Stimulated activated naive CD8-positive, alpha-beta T cell treated with anti-CD3 and anti-CD28 coated beads, Interleukin-15, Interleukin-2, amounts not matched to agents 100 ng/mL and 50 ng/mL, for 24 hours (primary cell): ENCODE results near the gene CDH13.
"Not testable (repeated sequence)": the region's sequence is repeated elsewhere in the genome, so short reads cannot be mapped to it uniquely, and the experiment has no call there.

Experiments
- H3K27ac Mint-ChIP-seq: one replicate; pipeline ENCODE4 v1.8.0; 2021; ENCODE audit warnings: mild to moderate bottlenecking, mixed read lengths
- H3K27me3 Mint-ChIP-seq: one replicate; pipeline ENCODE4 v1.8.0; 2021; ENCODE audit warnings: mixed read lengths
- H3K36me3 Mint-ChIP-seq: one replicate; pipeline ENCODE4 v1.8.0; 2021; ENCODE audit warnings: low read depth, mixed read lengths
- H3K4me1 Mint-ChIP-seq: one replicate; pipeline ENCODE4 v1.8.0; 2021; ENCODE audit warnings: low read depth, mixed read lengths
- H3K4me3 Mint-ChIP-seq: one replicate; pipeline ENCODE4 v1.8.0; 2021; ENCODE audit warnings: mild to moderate bottlenecking, mixed read lengths
- H3K9me3 Mint-ChIP-seq: one replicate; pipeline ENCODE4 v1.8.0; 2021; ENCODE audit warnings: mixed read lengths

Gene CDH13

DNA sequence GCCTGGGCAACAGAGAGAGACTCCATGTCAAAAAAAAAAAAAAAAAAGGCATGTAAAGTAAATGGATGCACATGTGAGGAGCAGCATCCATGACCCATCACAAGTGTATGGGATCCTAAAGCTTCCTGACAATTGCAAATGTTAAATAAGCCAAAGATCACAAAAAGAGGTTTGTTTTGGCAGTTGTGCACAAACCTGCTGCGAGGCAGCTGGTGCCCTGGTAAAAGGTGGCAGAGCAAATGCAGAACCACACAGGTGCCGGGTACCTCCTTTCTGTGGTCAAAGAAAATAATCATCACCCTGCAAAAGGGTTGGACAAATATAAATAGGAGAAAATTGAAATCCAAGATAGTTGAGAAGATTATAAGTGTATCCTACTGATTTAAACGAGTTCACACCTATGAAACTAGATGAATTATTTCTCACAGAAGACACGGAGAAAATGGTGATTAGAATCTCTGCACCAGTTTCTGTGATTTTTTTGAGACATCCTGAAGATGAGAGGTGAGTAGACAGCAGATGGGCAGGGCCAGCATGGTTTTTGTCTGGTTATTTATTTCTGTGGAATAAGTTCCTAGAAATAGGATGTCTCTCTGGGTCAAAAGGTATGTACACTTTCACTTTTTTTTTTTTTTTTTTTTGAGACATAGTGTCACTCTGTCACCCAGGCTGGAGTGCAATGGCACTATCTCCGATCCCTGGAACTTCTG, 291.3 kb downstream of the CDH13 start:
- Mint-ChIP-seq H3K4me3 (no peak overlapping the region), H3K9me3 (peaks cover 10% of the 10 kb centered on the region), H3K36me3 (no peaks in the 10 kb centered on the region), H3K4me1 (no peaks in the 10 kb centered on the region), H3K27ac (no peak overlapping the region), H3K27me3 (peaks cover 18% of the 10 kb centered on the region)

DNA sequence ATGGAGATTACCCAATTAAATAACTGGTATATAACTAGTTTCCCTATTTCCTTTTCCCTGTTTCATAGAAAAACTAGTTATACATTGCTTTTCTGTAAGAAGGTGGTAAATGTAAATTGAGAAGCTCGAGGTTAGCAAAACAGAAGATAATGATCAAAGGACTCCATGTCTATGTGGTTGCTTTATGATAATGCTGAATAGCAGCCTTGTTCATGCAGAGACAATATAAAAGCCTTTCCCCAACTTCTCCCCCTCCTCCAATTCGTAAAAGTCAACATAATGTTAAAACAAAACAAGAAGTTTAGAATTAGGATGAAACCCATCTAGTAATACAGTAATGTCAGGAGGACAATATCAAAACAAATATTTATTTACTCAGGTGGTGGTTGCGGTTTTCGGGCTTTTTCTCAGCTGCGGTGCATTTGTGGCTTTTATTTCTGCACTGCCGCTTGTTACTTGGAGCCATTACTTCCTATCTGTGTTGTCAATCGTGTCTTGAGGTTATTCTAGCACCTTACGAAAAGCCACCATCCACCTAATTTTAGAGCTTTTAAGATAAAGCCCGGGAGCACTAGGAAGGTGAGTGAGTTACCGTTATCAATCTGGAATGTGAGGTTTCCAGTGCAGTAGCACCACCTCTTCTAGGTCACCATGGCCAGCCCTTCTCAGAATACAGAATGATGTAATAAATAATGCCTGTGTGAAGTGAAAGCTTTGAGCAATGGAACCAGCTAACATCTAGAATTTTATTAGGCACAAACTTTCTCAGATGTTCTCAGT, 297.5 kb downstream of the CDH13 start:
- H3K27me3 Mint-ChIP-seq: peaks cover 14% of the 10 kb centered on the region
- no peaks in the 10 kb centered on the region for H3K36me3 Mint-ChIP-seq
- no peak overlapping the region for H3K27ac Mint-ChIP-seq
- H3K9me3 Mint-ChIP-seq: peaks cover 9% of the 10 kb centered on the region
- no peaks in the 10 kb centered on the region for H3K4me1 Mint-ChIP-seq
- no peak overlapping the region for H3K4me3 Mint-ChIP-seq

DNA sequence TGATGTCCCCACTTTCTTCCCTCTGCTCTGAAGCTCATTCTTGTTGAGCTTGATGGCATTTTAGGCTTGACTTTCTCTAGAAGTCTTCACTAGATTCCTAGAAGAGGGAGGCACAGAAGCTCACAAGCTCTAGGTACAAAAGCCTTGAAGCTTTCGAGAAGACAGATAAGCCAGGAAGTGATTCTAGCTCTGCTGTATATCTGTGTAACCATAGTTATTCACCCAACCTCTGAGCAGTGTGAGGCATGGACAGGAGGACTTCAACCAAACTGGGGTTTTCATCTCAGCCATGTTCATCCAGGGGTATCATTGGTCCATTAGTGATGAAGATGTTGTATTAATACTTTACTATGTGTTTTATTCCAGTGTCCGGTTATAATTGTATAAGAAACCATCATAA, 299.7 kb downstream of the CDH13 start:
- Mint-ChIP-seq H3K4me3 (no peak overlapping the region), H3K36me3 (no peaks in the 10 kb centered on the region), H3K27me3 (peaks cover 5% of the 10 kb centered on the region), H3K9me3 (peaks cover 5% of the 10 kb centered on the region), H3K4me1 (no peaks in the 10 kb centered on the region), H3K27ac (no peak overlapping the region)

DNA sequence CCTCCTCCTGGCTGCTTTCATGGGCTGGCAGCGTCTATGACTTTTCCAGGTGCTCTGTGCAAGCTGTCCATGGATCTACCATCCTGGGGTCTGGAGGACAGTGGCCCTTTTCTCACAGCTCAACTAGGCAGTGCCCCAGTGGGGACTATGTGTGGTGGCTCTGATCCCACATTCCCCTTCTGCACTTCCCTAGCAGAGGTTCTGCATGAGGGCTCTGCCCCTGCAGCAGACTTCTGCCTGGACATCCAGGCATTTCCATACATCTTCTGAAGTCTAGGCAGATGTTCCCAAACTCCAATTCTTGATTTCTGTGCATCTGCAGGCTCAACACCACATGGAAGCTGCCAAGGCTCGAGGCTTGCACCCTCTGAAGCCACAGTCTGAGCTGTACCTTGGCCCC, 307.2 kb downstream of the CDH13 start:
- peaks cover 15% of the 10 kb centered on the region for H3K9me3 Mint-ChIP-seq
- not testable (repeated sequence) for H3K4me3 Mint-ChIP-seq, H3K36me3 Mint-ChIP-seq, H3K4me1 Mint-ChIP-seq, H3K27ac Mint-ChIP-seq, H3K27me3 Mint-ChIP-seq

GRCh38 chr16:82935766-82936165, 309.0 kb downstream of the CDH13 start:
- H3K36me3 Mint-ChIP-seq: no peaks in the 10 kb centered on the region
- no peaks in the 10 kb centered on the region for H3K4me1 Mint-ChIP-seq
- no peaks in the 10 kb centered on the region for H3K27me3 Mint-ChIP-seq
- H3K27ac Mint-ChIP-seq: no peak overlapping the region
- H3K4me3 Mint-ChIP-seq: no peak overlapping the region
- H3K9me3 Mint-ChIP-seq: peaks cover 19% of the 10 kb centered on the region

DNA sequence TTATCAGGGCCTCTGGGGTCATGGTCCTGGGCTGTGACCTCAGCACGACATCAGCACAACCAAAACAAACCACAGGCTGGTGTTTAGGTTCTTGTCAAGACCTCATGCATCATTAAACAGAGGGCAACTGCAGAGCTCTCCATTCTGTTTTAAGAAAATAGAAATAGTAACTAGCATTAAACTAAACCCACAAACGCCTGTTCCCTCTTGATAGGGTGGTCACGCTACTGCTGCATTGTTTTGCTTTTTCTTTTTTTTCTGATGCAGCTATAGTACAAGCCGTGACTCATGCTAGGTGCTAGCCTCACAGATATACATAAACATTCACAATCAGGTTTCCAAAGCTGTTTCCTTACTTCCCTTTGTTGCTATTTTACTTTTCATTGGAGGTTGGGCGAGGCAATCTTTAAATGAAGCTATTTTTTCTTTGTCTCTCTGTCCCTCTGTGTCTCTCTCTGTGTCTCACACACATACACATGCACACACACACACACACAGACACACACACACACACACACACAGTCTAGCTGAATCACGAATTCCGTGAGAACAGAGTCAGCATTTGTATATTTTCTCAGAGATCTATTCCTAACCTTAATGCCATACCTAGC, 310.3 kb downstream of the CDH13 start:
- Mint-ChIP-seq H3K27me3 (no peaks in the 10 kb centered on the region), H3K4me1 (no peaks in the 10 kb centered on the region), H3K4me3 (no peak overlapping the region), H3K9me3 (peaks cover 19% of the 10 kb centered on the region), H3K27ac (no peak overlapping the region), H3K36me3 (no peaks in the 10 kb centered on the region)

DNA sequence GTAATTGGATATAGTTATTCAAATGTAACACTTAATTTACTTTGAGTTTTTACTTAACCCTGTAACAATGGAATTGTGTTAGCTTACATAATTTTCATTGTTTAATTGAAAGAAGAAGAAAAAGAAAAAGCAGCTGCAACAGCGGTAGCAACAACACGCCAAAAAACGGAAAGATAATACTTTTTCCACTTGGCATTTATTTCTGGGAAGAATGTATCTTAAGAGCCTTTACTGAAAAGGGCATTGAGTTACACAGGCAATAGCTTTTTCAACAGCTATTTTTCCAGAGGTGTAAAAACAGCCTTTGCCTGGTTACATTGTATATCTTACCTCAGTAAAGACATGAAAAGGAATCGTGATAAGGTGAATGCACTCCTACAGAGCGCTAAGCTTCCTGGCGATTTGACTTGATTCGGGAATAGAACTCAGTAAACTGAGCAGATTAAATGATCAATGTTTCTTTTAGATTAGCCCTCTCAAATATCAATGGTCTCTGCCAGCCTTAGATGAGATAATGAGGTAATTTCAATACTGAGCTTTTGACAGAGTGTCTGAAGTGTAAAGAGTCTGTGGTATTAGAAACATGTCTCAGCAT, 311.3 kb downstream of the CDH13 start:
- Mint-ChIP-seq H3K27me3 (no peaks in the 10 kb centered on the region), H3K36me3 (no peaks in the 10 kb centered on the region), H3K9me3 (peaks cover 17% of the 10 kb centered on the region), H3K4me1 (no peaks in the 10 kb centered on the region), H3K4me3 (no peak overlapping the region), H3K27ac (no peak overlapping the region)

DNA sequence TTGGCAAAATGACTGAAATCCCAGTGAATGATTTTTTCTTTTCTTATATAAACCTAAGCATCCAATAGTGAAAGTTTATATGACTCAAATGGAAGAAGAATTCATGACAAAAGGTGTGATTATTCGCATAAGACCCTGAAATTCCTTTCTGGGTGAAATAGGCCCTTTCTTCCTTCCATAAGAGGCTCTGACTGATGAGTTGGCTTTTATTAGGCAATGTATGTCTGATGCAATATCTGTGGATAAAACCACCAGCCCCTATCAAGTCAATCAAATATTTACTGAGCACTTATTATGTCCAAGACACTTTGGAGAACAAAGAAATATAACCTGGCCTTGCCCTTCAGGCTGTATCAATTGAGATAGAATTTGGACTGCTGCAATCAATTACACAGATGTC, 316.6 kb downstream of the CDH13 start:
- no peak overlapping the region for H3K4me3 Mint-ChIP-seq
- H3K27ac Mint-ChIP-seq: no peak overlapping the region
- H3K27me3 Mint-ChIP-seq: no peaks in the 10 kb centered on the region
- no peaks in the 10 kb centered on the region for H3K36me3 Mint-ChIP-seq
- peaks cover 4% of the 10 kb centered on the region for H3K4me1 Mint-ChIP-seq
- peaks cover 4% of the 10 kb centered on the region for H3K9me3 Mint-ChIP-seq

DNA sequence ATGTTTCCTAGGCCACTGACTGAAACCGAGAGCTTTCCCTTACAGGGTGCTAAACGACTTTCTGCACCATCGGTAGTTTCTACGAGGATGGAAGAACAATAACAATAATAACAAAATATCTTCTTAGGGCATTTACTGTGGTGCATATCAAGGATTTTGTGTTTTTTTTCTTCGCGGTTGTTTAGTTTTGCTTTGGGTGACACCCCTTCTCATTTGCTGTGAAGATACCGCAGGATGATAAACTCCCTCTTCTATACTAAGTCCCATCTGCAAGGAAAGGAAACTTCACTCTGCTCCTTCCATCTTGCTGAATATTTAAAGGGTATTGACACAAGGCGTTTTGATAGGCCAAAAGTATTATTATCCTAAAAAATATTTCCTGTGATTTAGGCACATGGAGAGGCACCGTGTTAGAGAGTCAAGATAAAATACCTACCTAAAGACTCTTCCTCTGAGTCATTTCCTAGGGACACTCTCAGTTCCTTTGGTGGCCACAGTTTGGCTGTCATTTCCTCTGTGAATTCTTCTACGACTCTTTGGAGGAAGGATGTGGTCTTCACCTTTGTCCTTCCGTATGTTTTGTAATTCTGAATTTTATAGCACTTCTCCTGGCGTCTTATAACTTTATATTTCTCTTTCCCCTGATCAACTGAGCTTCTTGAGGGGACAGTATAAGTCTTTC, 318.8 kb downstream of the CDH13 start:
- H3K4me1 Mint-ChIP-seq: peaks cover 4% of the 10 kb centered on the region
- no peaks in the 10 kb centered on the region for H3K36me3 Mint-ChIP-seq
- H3K4me3 Mint-ChIP-seq: no peak overlapping the region
- no peaks in the 10 kb centered on the region for H3K9me3 Mint-ChIP-seq
- no peak overlapping the region for H3K27ac Mint-ChIP-seq
- no peaks in the 10 kb centered on the region for H3K27me3 Mint-ChIP-seq

DNA sequence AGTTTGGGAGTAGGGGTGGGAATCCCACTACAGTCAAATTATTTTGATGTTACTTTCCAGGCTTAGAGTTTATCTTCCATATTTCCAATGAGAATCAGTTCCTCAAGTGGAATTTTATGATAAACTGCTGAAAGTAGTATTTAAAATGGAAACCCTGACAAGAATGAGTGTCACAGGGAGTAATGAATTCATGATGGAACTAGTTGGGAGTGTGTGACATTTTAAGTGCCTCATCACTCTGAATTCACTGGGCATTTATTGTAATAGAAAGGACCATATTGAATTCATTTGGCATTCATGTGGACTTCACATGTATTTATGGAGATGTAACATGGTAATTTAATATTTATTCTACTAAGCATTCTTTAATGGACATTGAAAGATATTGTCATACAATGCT, 320.9 kb downstream of the CDH13 start:
- peaks cover 4% of the 10 kb centered on the region for H3K4me1 Mint-ChIP-seq
- no peaks in the 10 kb centered on the region for H3K9me3 Mint-ChIP-seq
- H3K4me3 Mint-ChIP-seq: no peak overlapping the region
- no peaks in the 10 kb centered on the region for H3K27me3 Mint-ChIP-seq
- no peaks in the 10 kb centered on the region for H3K36me3 Mint-ChIP-seq
- H3K27ac Mint-ChIP-seq: no peak overlapping the region

DNA sequence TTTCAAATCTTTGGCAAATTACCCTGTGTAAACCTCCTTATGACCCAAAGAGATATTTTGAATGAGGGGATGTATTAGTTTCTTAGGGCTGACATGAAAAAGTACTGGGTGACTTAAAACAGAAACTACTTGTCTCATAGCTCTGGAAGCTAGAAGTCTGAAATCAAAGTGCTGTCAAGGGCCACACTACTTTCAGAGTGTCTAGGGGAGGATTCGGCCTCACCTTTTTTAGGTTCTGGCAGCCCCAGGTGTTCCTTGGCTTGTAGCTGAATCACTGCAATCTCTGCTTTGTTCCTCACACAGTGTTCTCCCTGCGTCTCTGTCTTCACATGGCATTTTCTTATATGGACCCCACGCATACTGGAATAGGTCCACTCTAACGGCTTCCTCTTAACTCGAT, 322.2 kb downstream of the CDH13 start:
- Mint-ChIP-seq H3K36me3 (no peaks in the 10 kb centered on the region), H3K27me3 (no peaks in the 10 kb centered on the region), H3K4me3 (no peak overlapping the region), H3K4me1 (peaks cover 4% of the 10 kb centered on the region), H3K27ac (no peak overlapping the region), H3K9me3 (no peaks in the 10 kb centered on the region)

- no peaks in the 10 kb centered on the region for H3K27me3 Mint-ChIP-seq
- no peak overlapping the region for H3K4me3 Mint-ChIP-seq
- H3K36me3 Mint-ChIP-seq: no peaks in the 10 kb centered on the region
- no peaks in the 10 kb centered on the region for H3K9me3 Mint-ChIP-seq
- H3K4me1 Mint-ChIP-seq: no peaks in the 10 kb centered on the region
- H3K27ac Mint-ChIP-seq: no peak overlapping the region
Measured at GRCh38 chr16:82953517-82953916, 326.7 kb downstream of the CDH13 start.

DNA sequence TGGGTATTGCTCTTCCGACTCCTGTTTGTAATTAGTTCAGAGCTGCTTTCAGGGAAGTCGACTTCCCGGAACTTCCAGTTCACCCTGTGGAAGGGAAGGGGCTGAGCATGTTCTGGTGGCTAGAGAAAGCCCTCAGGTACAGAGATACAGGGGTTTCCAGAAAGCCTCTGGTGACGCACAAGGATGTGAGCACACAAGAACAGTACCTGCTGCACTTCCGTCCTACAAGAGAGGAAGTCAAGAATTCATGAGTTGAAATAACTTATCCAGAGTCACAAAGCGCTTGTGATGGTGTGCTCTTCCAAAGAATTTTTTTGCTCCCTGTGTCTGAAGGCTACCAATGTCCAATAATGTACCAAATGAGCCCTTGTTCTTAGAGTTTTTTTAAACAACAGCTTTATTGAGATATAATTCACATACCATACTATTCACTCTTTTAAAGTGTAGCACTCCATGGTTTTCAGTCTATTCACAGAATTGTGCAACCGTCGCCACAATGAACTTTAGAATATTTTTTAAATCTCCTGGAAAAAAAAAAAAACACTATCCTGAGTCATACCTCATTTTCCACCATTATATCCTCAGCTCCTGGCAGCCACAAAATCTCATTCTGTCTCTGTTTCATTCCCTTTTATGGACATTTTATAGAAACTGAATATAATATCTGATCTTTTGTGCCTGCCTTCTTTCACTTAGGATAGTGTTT, 327.6 kb downstream of the CDH13 start:
- no peaks in the 10 kb centered on the region for H3K36me3 Mint-ChIP-seq
- no peaks in the 10 kb centered on the region for H3K27me3 Mint-ChIP-seq
- H3K4me3 Mint-ChIP-seq: no peak overlapping the region
- H3K4me1 Mint-ChIP-seq: no peaks in the 10 kb centered on the region
- H3K27ac Mint-ChIP-seq: no peak overlapping the region
- H3K9me3 Mint-ChIP-seq: no peaks in the 10 kb centered on the region

DNA sequence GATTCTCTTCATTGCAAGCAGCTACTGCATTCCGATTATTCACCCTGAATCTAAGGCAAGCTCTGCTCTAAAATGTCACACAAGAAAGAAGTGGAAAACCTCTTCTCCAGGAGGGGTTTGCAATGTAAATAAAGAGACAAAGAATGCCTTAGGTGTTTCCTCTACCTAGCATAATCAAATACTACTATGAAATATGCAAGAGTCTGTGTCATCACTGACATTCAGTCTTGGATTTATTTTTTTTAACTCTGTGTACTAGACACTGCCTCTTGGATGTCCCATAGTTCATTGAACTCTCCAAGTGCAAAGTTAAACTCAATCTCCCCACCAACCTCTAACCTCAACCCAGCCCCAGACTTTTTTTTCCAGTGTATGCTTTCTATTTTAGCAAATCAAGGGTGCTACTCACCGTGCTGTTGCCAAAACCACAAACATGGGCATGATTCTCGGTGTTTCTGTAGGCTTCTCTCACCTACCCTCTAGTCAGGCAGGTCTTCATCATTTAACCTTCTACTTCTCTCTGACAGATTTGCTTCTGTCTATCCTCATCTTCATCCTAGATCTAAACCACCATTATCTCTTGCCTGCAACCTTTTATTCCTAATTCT, 329.1 kb downstream of the CDH13 start:
- Mint-ChIP-seq H3K4me3 (no peak overlapping the region), H3K4me1 (no peaks in the 10 kb centered on the region), H3K9me3 (no peaks in the 10 kb centered on the region), H3K27me3 (no peaks in the 10 kb centered on the region), H3K27ac (no peak overlapping the region), H3K36me3 (no peaks in the 10 kb centered on the region)
